ENCODE measurements around the gene HFE. TPM values are rescaled to one million over a fixed set of nuclear protein-coding genes. Genes with fewer than 3 reads are reported as not detected.
"Not testable (repeated sequence)": the region's sequence is repeated elsewhere in the genome, so short reads cannot be mapped to it uniquely, and the experiment has no call there.

Gene HFE
- total and polyA plus RNA-seq, 8 donors, result 10.3 to 13.5 (median 12.2) TPM

GRCh38 chr6:26051665-26052310 is 35.4 kb upstream of the HFE start:
- Histone ChIP-seq H3K27ac (no peak overlapping the region), H3K36me3 (no peaks in the 10 kb centered on the region), H3K27me3 (no peaks in the 10 kb centered on the region), H3K4me1 (peaks cover 0 to 21% of the 10 kb centered on the region in 2 donors), H3K9me3 (no peaks in the 10 kb centered on the region), H3K4me3 (no peak overlapping the region)
- no peak for TF ChIP-seq CTCF (IDR thresholded peaks at IDR 0.05)
- DNase-seq (no peak), ATAC-seq (no peak)
- intact Hi-C loops (cut with DNase I), result no loop called here

- ATAC-seq; H3K36me3 ChIP-seq; H3K9me3 ChIP-seq; DNase-seq; intact Hi-C loops (cut with DNase I); H3K27ac ChIP-seq; H3K27me3 ChIP-seq; H3K4me3 ChIP-seq: not testable (repeated sequence)
- H3K4me1 ChIP-seq, result peaks cover 0 to 26% of the 10 kb centered on the region in 2 donors
Measured at GRCh38 chr6:26052762-26053250, 34.4 kb upstream of the HFE start.

GRCh38 chr6:26053992-26054780 is 33.0 kb upstream of the HFE start:
- no peak for ATAC-seq
- H3K4me3 ChIP-seq, result peak overlapping the region; percentile 47 to 54
- H3K27me3 ChIP-seq, result no peaks in the 10 kb centered on the region
- no peaks in the 10 kb centered on the region for H3K36me3 ChIP-seq
- peak in 2 of 4 donors; percentile 23 to 47 for DNase-seq
- intact Hi-C loops (cut with DNase I), result no loop called here
- H3K27ac ChIP-seq, result peak overlapping the region; percentile 95 to 96
- peaks cover 0 to 26% of the 10 kb centered on the region in 2 donors for H3K4me1 ChIP-seq
- TF ChIP-seq CTCF (IDR thresholded peaks at IDR 0.05), result no peak
- no peaks in the 10 kb centered on the region for H3K9me3 ChIP-seq

DNA sequence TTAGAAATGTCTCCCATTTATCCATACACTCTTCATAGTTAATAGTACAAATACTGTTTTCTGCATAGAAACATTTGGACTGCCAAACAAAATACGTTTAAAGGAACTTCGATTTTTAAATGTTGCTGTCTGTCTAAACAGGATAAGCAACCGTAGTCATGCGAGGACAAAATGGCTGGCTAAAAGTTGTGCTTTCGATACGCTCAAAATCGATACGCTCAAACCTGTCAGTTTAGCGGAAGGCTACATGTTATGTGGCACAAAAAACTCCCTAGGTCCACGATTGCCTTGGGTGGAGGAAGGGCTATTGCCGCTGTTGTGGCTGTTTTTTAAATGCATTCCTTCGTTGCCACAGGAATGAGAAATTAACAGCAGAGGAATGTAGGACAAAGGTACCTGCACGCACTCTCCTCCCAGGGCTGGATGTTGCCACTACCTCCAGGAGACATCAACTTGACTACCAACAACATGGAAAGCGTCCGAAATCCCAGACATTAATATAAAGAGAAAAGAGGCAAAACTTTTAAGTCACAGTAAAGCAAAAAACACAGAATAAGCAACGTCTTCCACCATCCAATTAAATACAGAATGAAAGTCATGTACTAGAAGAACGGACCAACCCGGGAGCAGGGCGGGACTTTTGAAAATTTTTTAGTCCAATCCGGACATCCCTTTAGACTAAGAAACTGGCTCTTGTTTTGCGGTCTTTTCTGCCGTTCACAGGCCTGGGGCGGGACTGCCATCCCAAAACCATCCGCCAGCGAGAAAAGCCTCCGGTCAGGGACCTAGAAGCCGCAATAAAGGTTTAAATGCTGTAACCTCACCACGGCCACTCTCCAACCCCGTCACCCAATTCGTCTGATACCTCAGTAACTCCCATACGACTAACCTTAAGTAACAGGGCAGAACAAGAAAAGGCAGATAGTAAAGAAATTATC is 32.2 kb upstream of the HFE start:
- no peak for TF ChIP-seq CTCF (IDR thresholded peaks at IDR 0.05)
- ATAC-seq, result peak; percentile 87
- H3K27ac ChIP-seq, result peak overlapping the region; percentile 95 to 96
- peak in 3 of 4 donors; percentile 93 to 96 (median 94) for DNase-seq
- H3K27me3 ChIP-seq, result no peaks in the 10 kb centered on the region
- H3K4me1 ChIP-seq, result peaks cover 0 to 26% of the 10 kb centered on the region in 2 donors
- no peaks in the 10 kb centered on the region for H3K36me3 ChIP-seq
- peak overlapping the region; percentile 47 to 54 for H3K4me3 ChIP-seq
- no peaks in the 10 kb centered on the region for H3K9me3 ChIP-seq
- intact Hi-C loops (cut with DNase I), result no loop called here

Data from left lung (tissue), 10 donors.